Neutrophil (primary cell): ENCODE results near the gene PNPT1.

Source experiments
- H3K27ac ChIP-seq: fragments of 200-600 bp; sonication (generic); 2 replicates; pipeline ENCODE4 v1.5.1; 2016; ENCODE audit warnings: mild to moderate bottlenecking, moderate library complexity
- H3K27me3 ChIP-seq: fragments of 200-600 bp; sonication (generic); 2 replicates; pipeline ENCODE4 v1.6.0; 2016; ENCODE audit warnings: mild to moderate bottlenecking
- H3K36me3 ChIP-seq: fragments of 200-600 bp; sonication (generic); 2 replicates; pipeline ENCODE4 v1.5.1; 2017
- H3K4me1 ChIP-seq, 2 experiments: fragments of 200-600 bp in 1 of 2; sonication (generic) in 1 of 2; 1 replicate in 1 of 2; 2 replicates in 1 of 2; pipeline versions ENCODE4 v1.5.1 to v1.6.1; 2013 to 2016; ENCODE audit warnings: low read depth in 1 of 2, low read length in 1 of 2, mild to moderate bottlenecking in 1 of 2, moderate library complexity in 1 of 2; ENCODE audit not compliant: control insufficient read depth in 1 of 2, insufficient read depth in 1 of 2
- H3K4me3 ChIP-seq, 2 experiments: fragments of 200-600 bp in 1 of 2; sonication (generic) in 1 of 2; 1 replicate in 1 of 2; 2 replicates in 1 of 2; pipeline ENCODE4 v1.5.1; 2013 to 2016; ENCODE audit warnings: low read depth in 1 of 2, low read length in 1 of 2, mild to moderate bottlenecking in 1 of 2, moderate library complexity in 1 of 2
- H3K9me3 ChIP-seq: fragments of 200-600 bp; sonication (generic); 2 replicates; pipeline ENCODE4 v1.5.1; 2016
- TF ChIP-seq, protein P1 (sequence below): fragments of 200-600 bp; sonication (generic); IDR thresholded peaks from 2 replicates; pipeline ENCODE4 v1.5.1; 2016; ENCODE audit warnings: antibody characterized with exemption

PNPT1 gene

DNA sequence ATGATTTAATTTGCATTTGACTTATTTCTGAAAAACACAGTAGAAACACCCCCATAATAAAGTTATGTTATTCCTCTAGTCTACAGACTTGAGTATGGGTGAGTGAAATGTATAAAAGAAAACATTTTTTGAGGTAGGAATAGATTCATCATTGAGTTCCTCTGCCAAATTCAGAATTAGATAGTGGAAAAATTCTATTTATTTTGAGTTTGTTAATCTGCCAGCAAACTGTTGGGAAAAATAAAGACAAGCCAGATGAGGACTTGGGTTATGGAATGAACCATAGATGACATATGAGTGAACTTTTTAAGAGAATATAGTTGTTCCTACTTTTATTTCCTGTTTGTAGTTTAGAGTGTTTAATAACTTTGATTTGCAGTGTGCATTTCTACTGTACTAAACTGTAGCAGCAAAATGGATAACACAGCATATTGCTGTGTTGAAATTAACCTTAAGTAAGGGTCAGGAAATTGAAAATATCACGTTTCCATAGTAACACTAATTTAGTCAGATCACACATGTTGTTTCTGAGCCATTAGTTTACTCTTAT is 35.6 kb upstream of the PNPT1 start:
- Histone ChIP-seq H3K4me3 (no peak overlapping the region), H3K36me3 (no peaks in the 10 kb centered on the region), H3K27ac (no peak overlapping the region), H3K27me3 (no peaks in the 10 kb centered on the region), H3K9me3 (no peaks in the 10 kb centered on the region), H3K4me1 (no peaks in the 10 kb centered on the region)
- TF ChIP-seq, protein P1, sequence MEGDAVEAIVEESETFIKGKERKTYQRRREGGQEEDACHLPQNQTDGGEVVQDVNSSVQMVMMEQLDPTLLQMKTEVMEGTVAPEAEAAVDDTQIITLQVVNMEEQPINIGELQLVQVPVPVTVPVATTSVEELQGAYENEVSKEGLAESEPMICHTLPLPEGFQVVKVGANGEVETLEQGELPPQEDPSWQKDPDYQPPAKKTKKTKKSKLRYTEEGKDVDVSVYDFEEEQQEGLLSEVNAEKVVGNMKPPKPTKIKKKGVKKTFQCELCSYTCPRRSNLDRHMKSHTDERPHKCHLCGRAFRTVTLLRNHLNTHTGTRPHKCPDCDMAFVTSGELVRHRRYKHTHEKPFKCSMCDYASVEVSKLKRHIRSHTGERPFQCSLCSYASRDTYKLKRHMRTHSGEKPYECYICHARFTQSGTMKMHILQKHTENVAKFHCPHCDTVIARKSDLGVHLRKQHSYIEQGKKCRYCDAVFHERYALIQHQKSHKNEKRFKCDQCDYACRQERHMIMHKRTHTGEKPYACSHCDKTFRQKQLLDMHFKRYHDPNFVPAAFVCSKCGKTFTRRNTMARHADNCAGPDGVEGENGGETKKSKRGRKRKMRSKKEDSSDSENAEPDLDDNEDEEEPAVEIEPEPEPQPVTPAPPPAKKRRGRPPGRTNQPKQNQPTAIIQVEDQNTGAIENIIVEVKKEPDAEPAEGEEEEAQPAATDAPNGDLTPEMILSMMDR = no peak

GRCh38 chr2:55721596-55722215 is 28.1 kb upstream of the PNPT1 start:
- Histone ChIP-seq H3K4me3 (no peak overlapping the region), H3K9me3 (no peaks in the 10 kb centered on the region), H3K27ac (no peak overlapping the region), H3K4me1 (no peaks in the 10 kb centered on the region), H3K27me3 (peaks cover 14% of the 10 kb centered on the region), H3K36me3 (no peaks in the 10 kb centered on the region)
- TF ChIP-seq, protein P1 = no peak

DNA sequence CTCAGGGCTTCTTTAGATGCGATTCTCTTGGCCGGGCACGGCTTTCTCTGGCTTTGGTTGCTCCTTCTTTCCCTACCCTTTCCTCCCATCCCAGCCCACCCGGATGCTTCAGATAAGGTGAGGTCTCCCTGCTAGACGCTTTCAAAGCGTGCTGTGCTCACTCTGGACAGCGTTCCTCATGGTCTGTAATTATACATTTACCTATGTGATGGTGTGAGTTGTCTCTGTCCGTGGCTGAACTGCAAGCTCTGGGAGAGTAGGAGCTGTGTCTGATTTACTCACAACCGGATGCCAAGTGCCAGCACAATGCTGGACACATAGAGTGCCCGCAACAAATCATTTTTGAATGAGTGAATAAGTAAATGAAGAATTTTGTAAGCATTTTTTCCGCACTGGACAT is 26.8 kb upstream of the PNPT1 start:
- Histone ChIP-seq H3K27ac (no peak overlapping the region), H3K4me3 (no peak overlapping the region), H3K36me3 (no peaks in the 10 kb centered on the region), H3K9me3 (no peaks in the 10 kb centered on the region), H3K27me3 (peaks cover 14% of the 10 kb centered on the region), H3K4me1 (no peaks in the 10 kb centered on the region)
- TF ChIP-seq, protein P1 = no peak

- TF ChIP-seq, protein P1 = no peak
- peaks cover 14% of the 10 kb centered on the region for H3K27me3 ChIP-seq
- H3K36me3 ChIP-seq = no peaks in the 10 kb centered on the region
- no peak overlapping the region for H3K4me3 ChIP-seq
- H3K9me3 ChIP-seq = no peaks in the 10 kb centered on the region
- no peaks in the 10 kb centered on the region for H3K4me1 ChIP-seq
- no peak overlapping the region for H3K27ac ChIP-seq
Measured at GRCh38 chr2:55719852-55720251, 26.2 kb upstream of the PNPT1 start.

GRCh38 chr2:55718165-55719008 is 24.7 kb upstream of the PNPT1 start:
- Histone ChIP-seq H3K27me3 (peaks cover 10% of the 10 kb centered on the region), H3K27ac (no peak overlapping the region), H3K4me1 (no peaks in the 10 kb centered on the region), H3K9me3 (no peaks in the 10 kb centered on the region), H3K4me3 (no peak overlapping the region), H3K36me3 (no peaks in the 10 kb centered on the region)
- TF ChIP-seq, protein P1 = peak; percentile 28
